Glutamatergic neuron (in vitro differentiated cells): Measurements from ENCODE around the gene TRRAP. TPM values are rescaled to one million over a fixed set of nuclear protein-coding genes. Genes with fewer than 3 reads are reported as not detected.

Experiments used
- DNase-seq: peaks from one replicate; pipeline ENCODE4 v3.0.0; 2022
- H3K27ac Mint-ChIP-seq: one replicate; pipeline ENCODE4 v1.8.0; 2020; ENCODE audit warnings: mild to moderate bottlenecking, mixed read lengths, inconsistent platforms; ENCODE audit not compliant: unreplicated experiment
- H3K27me3 Mint-ChIP-seq: one replicate; pipeline ENCODE4 v1.8.0; 2020; ENCODE audit warnings: mild to moderate bottlenecking, moderate library complexity, mixed read lengths, inconsistent platforms; ENCODE audit not compliant: unreplicated experiment
- H3K36me3 Mint-ChIP-seq: one replicate; pipeline ENCODE4 v1.8.0; 2020; ENCODE audit warnings: mild to moderate bottlenecking, mixed read lengths, inconsistent platforms; ENCODE audit not compliant: unreplicated experiment
- H3K4me1 Mint-ChIP-seq: one replicate; pipeline ENCODE4 v1.8.0; 2020; ENCODE audit warnings: mild to moderate bottlenecking, low read depth, mixed read lengths, inconsistent platforms; ENCODE audit not compliant: unreplicated experiment
- H3K4me3 Mint-ChIP-seq: one replicate; pipeline ENCODE4 v1.8.0; 2020; ENCODE audit warnings: mild to moderate bottlenecking, mixed read lengths, inconsistent platforms; ENCODE audit not compliant: unreplicated experiment
- H3K9me3 Mint-ChIP-seq: one replicate; pipeline ENCODE4 v1.8.0; 2020; ENCODE audit warnings: mild to moderate bottlenecking, moderate library complexity, mixed read lengths, inconsistent platforms; ENCODE audit not compliant: unreplicated experiment
- long read RNA-seq: library from polyadenylated mRNA; unstranded; transcript quantifications from one replicate; pipeline ENCODE4 v2.0.0, GENCODE V29; 2020; ENCODE audit not compliant: unreplicated experiment
- total RNA-seq: library from RNA; stranded (reverse); fragmentation: NEBNext Ultra II Directional; extraction: Animal tissue kit (Norgen Biotek cat#: 25700); gene quantifications from one replicate; pipeline ENCODE4 v1.2.1, GENCODE V29; 2021; ENCODE audit not compliant: unreplicated experiment
- TF ChIP-seq, protein P1 (sequence below): fragments of 200-600 bp; sonication (generic); IDR thresholded peaks from one replicate; pipeline ENCODE4 v1.5.0; 2021; ENCODE audit not compliant: partially characterized antibody, unreplicated experiment

The TRRAP gene
- total RNA-seq, result 68.7 TPM
- long read RNA-seq, partial matches to known transcripts, result 2 of 3 reads
- long read RNA-seq, other reads (novel, unspliced or antisense), result 1 of 3 reads

GRCh38 chr7:98878365-98879197 lies at the start of gene TRRAP:
Gene TRRAP, plus strand, starts transcription at chr7:98878532. Its CDS starts 2,619 bp downstream, at chr7:98881151.
- Mint-ChIP-seq H3K27me3 (peaks cover 9% of the 10 kb centered on the region), H3K4me3 (peak within 1 kb of the TSS; percentile 91), H3K4me1 (peaks cover 8% of the 10 kb centered on the region), H3K27ac (peak within 1 kb of the TSS; percentile 55), H3K36me3 (no peaks in the 10 kb centered on the region), H3K9me3 (peaks cover 4% of the 10 kb centered on the region)
- TF ChIP-seq, protein P1, sequence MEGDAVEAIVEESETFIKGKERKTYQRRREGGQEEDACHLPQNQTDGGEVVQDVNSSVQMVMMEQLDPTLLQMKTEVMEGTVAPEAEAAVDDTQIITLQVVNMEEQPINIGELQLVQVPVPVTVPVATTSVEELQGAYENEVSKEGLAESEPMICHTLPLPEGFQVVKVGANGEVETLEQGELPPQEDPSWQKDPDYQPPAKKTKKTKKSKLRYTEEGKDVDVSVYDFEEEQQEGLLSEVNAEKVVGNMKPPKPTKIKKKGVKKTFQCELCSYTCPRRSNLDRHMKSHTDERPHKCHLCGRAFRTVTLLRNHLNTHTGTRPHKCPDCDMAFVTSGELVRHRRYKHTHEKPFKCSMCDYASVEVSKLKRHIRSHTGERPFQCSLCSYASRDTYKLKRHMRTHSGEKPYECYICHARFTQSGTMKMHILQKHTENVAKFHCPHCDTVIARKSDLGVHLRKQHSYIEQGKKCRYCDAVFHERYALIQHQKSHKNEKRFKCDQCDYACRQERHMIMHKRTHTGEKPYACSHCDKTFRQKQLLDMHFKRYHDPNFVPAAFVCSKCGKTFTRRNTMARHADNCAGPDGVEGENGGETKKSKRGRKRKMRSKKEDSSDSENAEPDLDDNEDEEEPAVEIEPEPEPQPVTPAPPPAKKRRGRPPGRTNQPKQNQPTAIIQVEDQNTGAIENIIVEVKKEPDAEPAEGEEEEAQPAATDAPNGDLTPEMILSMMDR, result peak; percentile 99
- DNase-seq, result peak; percentile 84

GRCh38 chr7:98830972-98831548 lies 47.3 kb upstream of the TRRAP start:
- H3K4me1 Mint-ChIP-seq, result peaks cover 11% of the 10 kb centered on the region
- TF ChIP-seq, protein P1, result no peak
- DNase-seq, result no peak
- no peak overlapping the region for H3K4me3 Mint-ChIP-seq
- no peaks in the 10 kb centered on the region for H3K36me3 Mint-ChIP-seq
- H3K27ac Mint-ChIP-seq, result peak overlapping the region; percentile 55
- H3K27me3 Mint-ChIP-seq, result peaks cover 11% of the 10 kb centered on the region
- H3K9me3 Mint-ChIP-seq, result peaks cover 14% of the 10 kb centered on the region

DNA sequence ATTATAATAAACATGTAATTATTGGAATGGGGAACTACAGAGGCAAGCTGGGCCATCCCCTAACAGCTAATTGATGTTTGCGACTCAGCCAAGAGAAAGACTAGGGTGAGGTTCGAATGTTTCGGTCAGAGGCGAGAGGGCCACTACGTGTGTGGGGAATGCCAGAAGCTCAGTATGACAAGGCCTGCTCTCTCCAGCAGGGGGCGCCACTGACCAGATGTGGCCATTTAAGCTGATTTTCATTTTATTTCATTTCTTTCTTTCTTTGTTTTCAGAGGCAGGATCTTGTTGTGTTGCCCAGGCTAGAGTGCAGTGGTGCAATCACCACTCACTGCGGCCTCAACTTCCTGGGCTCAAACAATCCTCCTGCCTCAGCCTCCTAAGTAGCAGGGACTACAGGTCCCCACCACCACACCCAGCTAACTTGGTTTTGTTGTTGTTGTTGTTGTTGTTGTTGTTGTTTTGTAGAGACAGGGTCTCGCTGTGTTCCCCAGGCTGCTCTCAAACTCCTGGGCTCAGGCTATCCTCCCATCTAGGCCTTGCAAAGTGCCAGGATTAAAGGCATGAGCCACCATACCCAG lies 46.6 kb upstream of the TRRAP start:
- peaks cover 9% of the 10 kb centered on the region for H3K27me3 Mint-ChIP-seq
- H3K36me3 Mint-ChIP-seq, result no peaks in the 10 kb centered on the region
- peak; percentile 50 for DNase-seq
- H3K9me3 Mint-ChIP-seq, result peaks cover 12% of the 10 kb centered on the region
- no peak overlapping the region for H3K4me3 Mint-ChIP-seq
- H3K4me1 Mint-ChIP-seq, result peaks cover 7% of the 10 kb centered on the region
- no peak overlapping the region for H3K27ac Mint-ChIP-seq
- TF ChIP-seq, protein P1, result peak; percentile 86

GRCh38 chr7:98833022-98833421 lies 45.3 kb upstream of the TRRAP start:
- Mint-ChIP-seq H3K27ac (no peak overlapping the region), H3K36me3 (no peaks in the 10 kb centered on the region), H3K9me3 (peaks cover 9% of the 10 kb centered on the region), H3K4me1 (peaks cover 8% of the 10 kb centered on the region), H3K4me3 (no peak overlapping the region), H3K27me3 (peaks cover 8% of the 10 kb centered on the region)
- TF ChIP-seq, protein P1, result no peak
- no peak for DNase-seq
